Mesothelial cell of epicardium (in vitro differentiated cells): ENCODE results near the gene EREG. TPM values are rescaled to one million over a fixed set of nuclear protein-coding genes. Genes with fewer than 3 reads are reported as not detected.
"Not testable (repeated sequence)": the region's sequence is repeated elsewhere in the genome, so short reads cannot be mapped to it uniquely, and the experiment has no call there.

Experiments
- DNase-seq, 2 experiments: peaks; one replicate each; pipeline ENCODE4 v3.0.0; 2021; ENCODE audit warnings: low spot score in 2 of 2; ENCODE audit not compliant: unreplicated experiment in 2 of 2
- H3K27ac Mint-ChIP-seq: 2 replicates; pipeline ENCODE4 v1.8.0; 2021; ENCODE audit warnings: mixed read lengths
- H3K27me3 Mint-ChIP-seq: 2 replicates; pipeline ENCODE4 v1.8.0; 2021; ENCODE audit warnings: low read depth, mixed read lengths
- H3K36me3 Mint-ChIP-seq: 2 replicates; pipeline ENCODE4 v1.8.0; 2021; ENCODE audit warnings: mixed read lengths
- H3K4me1 Mint-ChIP-seq: 2 replicates; pipeline ENCODE4 v1.8.0; 2021; ENCODE audit warnings: mixed read lengths
- H3K4me3 Mint-ChIP-seq: 2 replicates; pipeline ENCODE4 v1.8.0; 2021; ENCODE audit warnings: mild to moderate bottlenecking, moderate library complexity, mixed read lengths
- H3K9me3 Mint-ChIP-seq: 2 replicates; pipeline ENCODE4 v1.8.0; 2021; ENCODE audit warnings: mixed read lengths
- CTCF ChIP-seq: fragments of 200-600 bp; sonication (generic); IDR thresholded peaks from one replicate; pipeline ENCODE4 v1.5.0; 2021; ENCODE audit warnings: antibody characterized with exemption; ENCODE audit not compliant: unreplicated experiment
- total RNA-seq: library from RNA; stranded (reverse); gene quantifications from 3 replicates; pipeline ENCODE4 v1.2.1, GENCODE V29; 2021

The EREG gene
- total RNA-seq, 1 donor from 2014 or later: 0.22 TPM

GRCh38 chr4:74334636-74335035, 30.3 kb upstream of the EREG start:
- no peaks in the 10 kb centered on the region for H3K27me3 Mint-ChIP-seq

DNA sequence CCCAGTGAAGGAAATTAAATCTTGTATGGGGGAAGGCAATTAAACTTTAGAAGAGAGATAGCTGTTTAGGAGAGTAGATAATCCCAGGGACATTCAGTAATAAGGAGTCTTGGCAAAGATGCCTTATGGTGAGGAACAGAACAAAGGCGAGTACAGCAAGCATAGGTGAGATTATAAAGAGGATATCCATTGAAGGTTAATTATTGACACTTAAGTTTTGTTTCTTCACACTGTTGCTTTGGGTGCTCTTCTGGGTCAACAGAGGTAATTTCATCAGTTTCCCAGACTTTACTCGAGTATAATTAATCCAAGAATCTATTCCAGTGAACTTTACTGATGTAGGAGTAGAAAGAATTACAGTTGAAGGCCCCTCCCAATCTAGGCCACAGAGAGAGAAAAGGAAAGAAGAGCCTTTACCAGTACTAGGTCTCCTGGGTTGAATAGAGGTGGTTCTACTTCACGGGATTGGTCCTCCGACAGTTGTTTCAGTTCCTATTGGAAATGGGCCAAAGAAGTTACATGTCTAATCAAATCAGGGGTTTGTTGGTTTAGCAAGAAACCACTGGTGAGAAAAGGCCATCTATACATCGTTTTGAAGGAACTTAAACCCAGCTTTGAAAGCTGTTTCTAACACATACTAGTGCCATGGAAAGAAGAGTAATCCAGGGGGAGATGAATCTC, 29.5 kb upstream of the EREG start:
- Mint-ChIP-seq H3K4me1 (peaks cover 2% of the 10 kb centered on the region), H3K9me3 (peaks cover 7% of the 10 kb centered on the region), H3K27me3 (no peaks in the 10 kb centered on the region), H3K4me3 (no peak overlapping the region), H3K36me3 (no peaks in the 10 kb centered on the region), H3K27ac (no peak overlapping the region)
- no peak for TF ChIP-seq CTCF
- no peak for DNase-seq

More at GRCh38 chr4:74334636-74335035, 30.3 kb upstream of the EREG start:
- Mint-ChIP-seq H3K36me3 (no peaks in the 10 kb centered on the region), H3K4me3 (no peak overlapping the region), H3K4me1 (peaks cover 4% of the 10 kb centered on the region), H3K27ac (no peak overlapping the region), H3K9me3 (peaks cover 3% of the 10 kb centered on the region)
- TF ChIP-seq CTCF: no peak
- no peak for DNase-seq

GRCh38 chr4:74338792-74339333, 26.1 kb upstream of the EREG start:
- H3K36me3 Mint-ChIP-seq: peaks cover 2% of the 10 kb centered on the region
- TF ChIP-seq CTCF: no peak
- no peak for DNase-seq
- no peaks in the 10 kb centered on the region for H3K4me1 Mint-ChIP-seq
- no peak overlapping the region for H3K4me3 Mint-ChIP-seq
- peaks cover 23% of the 10 kb centered on the region for H3K9me3 Mint-ChIP-seq
- no peaks in the 10 kb centered on the region for H3K27me3 Mint-ChIP-seq
- H3K27ac Mint-ChIP-seq: no peak overlapping the region

- Mint-ChIP-seq H3K27me3 (no peaks in the 10 kb centered on the region), H3K4me1 (no peaks in the 10 kb centered on the region), H3K36me3 (peaks cover 3% of the 10 kb centered on the region), H3K9me3 (peaks cover 26% of the 10 kb centered on the region), H3K27ac (no peak overlapping the region), H3K4me3 (no peak overlapping the region)
- no peak for DNase-seq
- TF ChIP-seq CTCF: no peak
These were observed 25.4 kb upstream of the EREG start for GRCh38 chr4:74339501-74339900.

DNA sequence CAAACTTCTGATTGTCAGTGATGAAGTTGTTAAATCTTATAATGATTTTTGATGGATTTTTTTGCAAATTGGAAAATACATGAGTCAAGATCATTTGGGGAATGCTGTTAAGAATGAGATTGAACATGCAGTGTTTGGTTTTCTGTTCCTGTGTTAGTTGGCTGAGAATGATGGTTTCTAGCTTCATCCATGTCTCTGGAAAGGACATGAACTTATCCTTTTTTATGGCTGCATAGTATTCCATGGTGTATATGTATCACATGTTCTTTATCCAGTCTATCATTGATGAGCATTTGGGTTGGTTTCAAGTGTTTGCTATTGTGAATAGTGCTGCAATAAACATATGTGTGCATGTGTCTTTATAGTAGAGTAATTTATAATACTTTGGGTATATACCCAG, 24.5 kb upstream of the EREG start:
- H3K27ac Mint-ChIP-seq, H3K4me3 Mint-ChIP-seq, H3K27me3 Mint-ChIP-seq, H3K36me3 Mint-ChIP-seq, DNase-seq, H3K4me1 Mint-ChIP-seq: not testable (repeated sequence)
- H3K9me3 Mint-ChIP-seq: peaks cover 34% of the 10 kb centered on the region

- no peak overlapping the region for H3K27ac Mint-ChIP-seq
- H3K4me3 Mint-ChIP-seq: no peak overlapping the region
- no peak for DNase-seq
- H3K27me3 Mint-ChIP-seq: peaks cover 8% of the 10 kb centered on the region
- peaks cover 53% of the 10 kb centered on the region for H3K9me3 Mint-ChIP-seq
- H3K36me3 Mint-ChIP-seq: peaks cover 8% of the 10 kb centered on the region
- TF ChIP-seq CTCF: no peak
- H3K4me1 Mint-ChIP-seq: no peaks in the 10 kb centered on the region
These were observed 20.9 kb upstream of the EREG start for GRCh38 chr4:74344031-74344430.
